ENCODE results near the gene TMEM252. TPM values are rescaled to one million over a fixed set of nuclear protein-coding genes. Genes with fewer than 3 reads are reported as not detected.

Gene TMEM252
- total RNA-seq, 3 donors from 2014 or later (not counting 1 experiment from before 2014, with no cell fraction given) = not detected

DNA sequence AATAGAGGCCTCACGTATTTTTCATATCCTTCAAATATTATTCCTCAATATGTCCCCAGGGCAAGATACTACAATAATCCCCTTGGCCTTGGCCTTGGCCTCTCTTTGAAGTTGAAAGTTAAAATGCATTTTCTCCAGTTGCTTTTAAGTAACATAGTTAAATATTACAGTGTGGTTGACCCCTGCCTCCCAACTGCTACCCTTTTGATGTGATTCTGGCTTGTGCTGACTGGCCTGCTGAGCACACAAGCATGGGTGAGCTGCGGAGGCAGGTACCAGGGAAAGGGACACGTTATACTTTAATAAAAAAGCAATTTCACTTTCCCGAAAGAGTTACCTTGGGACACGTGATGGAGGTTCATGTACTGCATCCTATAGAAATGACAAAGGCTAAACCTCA lies 17.9 kb upstream of the TMEM252 start:
- no peak overlapping the region for H3K4me3 Mint-ChIP-seq
- H3K27me3 ChIP-seq (ENCODE audit: control insufficient read depth, insufficient read depth, low read length) = no peaks in the 10 kb centered on the region
- intact Hi-C loops (cut with micrococcal nuclease) = no loop called here
- H3K9me3 Mint-ChIP-seq = no peaks in the 10 kb centered on the region
- DNase-seq (no peak), ATAC-seq (no peak)
- no peak overlapping the region for H3K27ac ChIP-seq (ENCODE audit: low read length)
- H3K4me1 Mint-ChIP-seq = peaks cover 12 to 14% of the 10 kb centered on the region in 2 donors
- no peaks in the 10 kb centered on the region for H3K9me3 ChIP-seq (ENCODE audit: control insufficient read depth, insufficient read depth, low read length)
- H3K4me3 ChIP-seq (ENCODE audit: low read length) = no peak overlapping the region
- peaks cover 14% of the 10 kb centered on the region for H3K4me1 ChIP-seq (ENCODE audit: control insufficient read depth, insufficient read depth, low read length)
- 96% methylated on average over 5 of the region's 5 CpGs for WGBS (ENCODE audit: insufficient coverage)
- H3K27ac Mint-ChIP-seq = no peak overlapping the region
- H3K36me3 Mint-ChIP-seq = no peaks in the 10 kb centered on the region
- H3K27me3 Mint-ChIP-seq (ENCODE audit: low read depth in 2 of 2) = peaks cover 0 to 2% of the 10 kb centered on the region in 2 donors
- TF ChIP-seq, protein P1, sequence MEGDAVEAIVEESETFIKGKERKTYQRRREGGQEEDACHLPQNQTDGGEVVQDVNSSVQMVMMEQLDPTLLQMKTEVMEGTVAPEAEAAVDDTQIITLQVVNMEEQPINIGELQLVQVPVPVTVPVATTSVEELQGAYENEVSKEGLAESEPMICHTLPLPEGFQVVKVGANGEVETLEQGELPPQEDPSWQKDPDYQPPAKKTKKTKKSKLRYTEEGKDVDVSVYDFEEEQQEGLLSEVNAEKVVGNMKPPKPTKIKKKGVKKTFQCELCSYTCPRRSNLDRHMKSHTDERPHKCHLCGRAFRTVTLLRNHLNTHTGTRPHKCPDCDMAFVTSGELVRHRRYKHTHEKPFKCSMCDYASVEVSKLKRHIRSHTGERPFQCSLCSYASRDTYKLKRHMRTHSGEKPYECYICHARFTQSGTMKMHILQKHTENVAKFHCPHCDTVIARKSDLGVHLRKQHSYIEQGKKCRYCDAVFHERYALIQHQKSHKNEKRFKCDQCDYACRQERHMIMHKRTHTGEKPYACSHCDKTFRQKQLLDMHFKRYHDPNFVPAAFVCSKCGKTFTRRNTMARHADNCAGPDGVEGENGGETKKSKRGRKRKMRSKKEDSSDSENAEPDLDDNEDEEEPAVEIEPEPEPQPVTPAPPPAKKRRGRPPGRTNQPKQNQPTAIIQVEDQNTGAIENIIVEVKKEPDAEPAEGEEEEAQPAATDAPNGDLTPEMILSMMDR (IDR thresholded peaks at IDR 0.05) = no peak
- no peaks in the 10 kb centered on the region for H3K36me3 ChIP-seq (ENCODE audit: control insufficient read depth, insufficient read depth, low read length)

DNA sequence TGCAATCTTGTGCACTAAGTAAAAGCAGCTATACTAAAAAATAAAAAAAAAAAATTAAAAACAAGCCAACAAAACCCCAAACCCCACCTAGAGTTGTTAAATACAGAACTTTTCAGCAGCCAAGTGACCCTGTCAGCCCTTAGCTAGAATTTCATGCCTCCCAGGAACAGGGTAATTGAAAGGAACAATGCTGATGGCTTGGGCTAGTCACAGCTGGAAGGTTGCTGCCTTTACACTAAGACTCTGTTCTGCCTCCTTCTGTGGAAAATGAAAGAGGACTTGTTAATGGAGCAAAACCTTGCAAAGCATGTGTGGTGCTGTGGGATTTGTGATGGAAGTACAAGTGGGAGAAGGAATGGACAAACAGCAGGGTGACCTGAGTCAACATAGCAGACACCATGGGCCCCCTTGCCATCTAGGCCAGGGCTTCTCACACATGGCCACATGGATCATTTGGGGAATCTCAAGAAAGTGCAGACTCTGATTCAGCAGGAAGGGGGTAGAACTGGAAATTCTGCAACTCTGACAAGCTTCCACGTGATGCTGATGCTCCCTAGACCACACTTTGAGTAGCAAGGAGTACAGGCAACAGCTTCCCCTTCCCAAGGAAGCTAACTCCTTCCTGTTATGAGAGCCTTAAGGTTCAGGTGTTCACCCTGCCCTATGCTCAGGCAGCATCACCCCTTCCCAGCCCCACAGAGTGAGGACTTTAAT lies 14.9 kb upstream of the TMEM252 start:
- TF ChIP-seq, protein P1 (IDR thresholded peaks at IDR 0.05) = no peak
- 21% methylated on average over 1 of the region's 1 CpG for WGBS (ENCODE audit: insufficient coverage)
- no peak overlapping the region for H3K4me3 Mint-ChIP-seq
- H3K4me1 ChIP-seq (ENCODE audit: control insufficient read depth, insufficient read depth, low read length) = peaks cover 12% of the 10 kb centered on the region
- DNase-seq = no peak
- intact Hi-C loops (cut with micrococcal nuclease) = no loop called here
- no peak overlapping the region for H3K27ac Mint-ChIP-seq
- H3K4me3 ChIP-seq (ENCODE audit: low read length) = no peak overlapping the region
- H3K36me3 Mint-ChIP-seq = no peaks in the 10 kb centered on the region
- no peak overlapping the region for H3K27ac ChIP-seq (ENCODE audit: low read length)
- H3K4me1 Mint-ChIP-seq = peaks cover 8 to 9% of the 10 kb centered on the region in 2 donors
- no peaks in the 10 kb centered on the region for H3K36me3 ChIP-seq (ENCODE audit: control insufficient read depth, insufficient read depth, low read length)
- H3K27me3 Mint-ChIP-seq (ENCODE audit: low read depth in 2 of 2) = peaks cover 0 to 2% of the 10 kb centered on the region in 2 donors
- no peak for ATAC-seq
- H3K9me3 Mint-ChIP-seq = no peaks in the 10 kb centered on the region
- H3K27me3 ChIP-seq (ENCODE audit: control insufficient read depth, insufficient read depth, low read length) = no peaks in the 10 kb centered on the region
- no peaks in the 10 kb centered on the region for H3K9me3 ChIP-seq (ENCODE audit: control insufficient read depth, insufficient read depth, low read length)

DNA sequence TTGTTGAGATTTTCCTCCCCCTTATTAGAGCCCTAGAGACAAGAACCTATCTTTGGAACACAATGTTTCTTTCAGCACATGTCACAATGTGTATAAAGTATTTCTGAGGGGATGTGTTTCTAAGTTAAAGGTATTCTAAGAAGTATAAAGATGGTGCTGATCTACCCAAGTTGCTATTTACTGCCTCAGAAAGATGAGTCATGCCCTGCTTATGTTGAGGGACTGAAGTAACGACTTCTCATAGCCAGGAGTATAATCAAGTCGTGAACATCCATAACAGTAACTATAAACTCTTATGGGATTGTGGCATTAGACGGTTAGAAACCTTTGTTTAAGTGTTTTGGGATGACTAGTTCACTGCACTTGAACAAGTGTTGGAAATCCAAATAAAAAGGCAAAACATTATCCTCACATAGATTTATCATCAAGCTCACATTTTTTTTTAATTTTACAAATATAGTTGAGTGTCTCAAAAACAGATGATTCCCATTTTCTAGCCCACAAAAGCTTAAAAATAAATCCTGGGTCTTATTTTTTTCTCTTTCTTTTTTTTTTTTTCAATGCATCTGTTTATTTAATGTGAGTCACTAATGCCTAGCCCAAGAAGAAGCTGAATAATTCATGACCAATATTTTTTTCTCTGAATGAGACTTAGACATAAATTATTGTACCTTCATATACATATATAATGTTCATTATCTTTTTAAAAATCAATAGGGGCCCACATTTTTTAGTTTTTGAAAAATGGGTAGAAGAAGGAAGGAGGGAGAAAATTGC lies 12.2 kb upstream of the TMEM252 start:
- no peaks in the 10 kb centered on the region for H3K36me3 ChIP-seq (ENCODE audit: control insufficient read depth, insufficient read depth, low read length)
- H3K27me3 Mint-ChIP-seq (ENCODE audit: low read depth in 2 of 2) = peaks cover 0 to 2% of the 10 kb centered on the region in 2 donors
- 83% methylated on average over 1 of the region's 3 CpGs for WGBS (ENCODE audit: insufficient coverage)
- ATAC-seq (no peak), DNase-seq (no peak)
- intact Hi-C loops (cut with micrococcal nuclease) = no loop called here
- no peaks in the 10 kb centered on the region for H3K9me3 Mint-ChIP-seq
- H3K27ac ChIP-seq (ENCODE audit: low read length) = no peak overlapping the region
- no peak overlapping the region for H3K4me3 Mint-ChIP-seq
- H3K9me3 ChIP-seq (ENCODE audit: control insufficient read depth, insufficient read depth, low read length) = no peaks in the 10 kb centered on the region
- no peaks in the 10 kb centered on the region for H3K27me3 ChIP-seq (ENCODE audit: control insufficient read depth, insufficient read depth, low read length)
- H3K36me3 Mint-ChIP-seq = no peaks in the 10 kb centered on the region
- no peak overlapping the region for H3K4me3 ChIP-seq (ENCODE audit: low read length)
- no peaks in the 10 kb centered on the region for H3K4me1 ChIP-seq (ENCODE audit: control insufficient read depth, insufficient read depth, low read length)
- no peak overlapping the region for H3K27ac Mint-ChIP-seq
- H3K4me1 Mint-ChIP-seq = peaks cover 0 to under 1% of the 10 kb centered on the region in 2 donors
- TF ChIP-seq, protein P1 (IDR thresholded peaks at IDR 0.05) = no peak
